Liver (tissue), 9 donors: Measurements from ENCODE around the gene GFM1. TPM values are rescaled to one million over a fixed set of nuclear protein-coding genes. Genes with fewer than 3 reads are reported as not detected.

ENCODE experiments used
- DNase-seq: peaks from one replicate; pipeline ENCODE4 v3.0.0-alpha.2; 2017; ENCODE audit warnings: low spot score
- H3K27ac ChIP-seq, 2 donors: one replicate each; pipeline ENCODE4 v1.7.0; 2013; ENCODE audit warnings: inconsistent platforms in 2 of 2, low read length in 2 of 2, control low read depth in 1 of 2, low read depth in 1 of 2, mild to moderate bottlenecking in 1 of 2
- H3K27me3 ChIP-seq, 4 donors: one replicate each; pipeline versions ENCODE4 v1.6.1 to v1.7.0; 2013; ENCODE audit warnings: low read length in 3 of 4, inconsistent platforms in 1 of 4, mild to moderate bottlenecking in 1 of 4, moderate library complexity in 1 of 4; ENCODE audit not compliant: control insufficient read depth in 4 of 4, insufficient read depth in 4 of 4
- H3K36me3 ChIP-seq, 4 donors: one replicate each; pipeline versions ENCODE4 v1.6.1 to v1.7.0; 2013; ENCODE audit warnings: low read length in 3 of 4, mild to moderate bottlenecking in 3 of 4, low read depth in 1 of 4, moderate library complexity in 1 of 4; ENCODE audit not compliant: control insufficient read depth in 4 of 4, insufficient read depth in 3 of 4
- H3K4me1 ChIP-seq, 4 donors: one replicate each; pipeline versions ENCODE4 v1.6.1 to v1.7.0; 2013; ENCODE audit warnings: low read length in 3 of 4, mild to moderate bottlenecking in 3 of 4, moderate library complexity in 1 of 4; ENCODE audit not compliant: control insufficient read depth in 4 of 4, insufficient read depth in 4 of 4
- H3K4me3 ChIP-seq, 3 donors: one replicate each; pipeline versions ENCODE4 v1.6.1 to v1.7.0; 2013; ENCODE audit warnings: low read length in 3 of 3, control low read depth in 1 of 3, low read depth in 1 of 3, mild to moderate bottlenecking in 1 of 3
- H3K9ac ChIP-seq, 2 donors: one replicate each; pipeline ENCODE4 v1.7.0; 2013; ENCODE audit warnings: low read length in 2 of 2, mild to moderate bottlenecking in 2 of 2, moderate library complexity in 2 of 2, control low read depth in 1 of 2, low read depth in 1 of 2
- H3K9me3 ChIP-seq, 4 donors: one replicate each; pipeline versions ENCODE4 v1.6.1 to v1.7.0; 2013; ENCODE audit warnings: low read length in 3 of 4; ENCODE audit not compliant: control insufficient read depth in 4 of 4
- ATF3 ChIP-seq: IDR thresholded peaks from 2 replicates; pipeline ENCODE4 v1.6.1; 2016; ENCODE audit warnings: antibody characterized with exemption
- EGR1 ChIP-seq, 2 donors: IDR thresholded peaks; 2 replicates each; pipeline ENCODE4 v1.6.1; 2016 to 2018; ENCODE audit warnings: antibody characterized with exemption in 2 of 2, low read depth in 2 of 2
- FOXA1 ChIP-seq: IDR thresholded peaks from 2 replicates; pipeline ENCODE4 v1.6.1; 2016; ENCODE audit warnings: antibody characterized with exemption
- FOXA2 ChIP-seq: IDR thresholded peaks from 2 replicates; pipeline ENCODE4 v1.6.1; 2016; ENCODE audit warnings: antibody characterized with exemption
- GABPA ChIP-seq, 2 donors: IDR thresholded peaks in 1 of 2; conservative IDR thresholded peaks in 1 of 2; 2 replicates each; pipeline ENCODE4 v1.6.1; 2016; ENCODE audit warnings: antibody characterized with exemption in 2 of 2, mild to moderate bottlenecking in 1 of 2, moderate library complexity in 1 of 2
- HNF4A ChIP-seq, 2 donors: conservative IDR thresholded peaks; 2 replicates each; pipeline ENCODE4 v1.6.1; 2016; ENCODE audit warnings: antibody characterized with exemption in 2 of 2, mild to moderate bottlenecking in 2 of 2
- HNF4G ChIP-seq: IDR thresholded peaks from 2 replicates; pipeline ENCODE4 v1.6.1; 2016; ENCODE audit warnings: antibody characterized with exemption
- JUND ChIP-seq, 2 donors: IDR thresholded peaks; 2 replicates each; pipeline ENCODE4 v1.6.1; 2016; ENCODE audit warnings: antibody characterized with exemption in 2 of 2
- MAX ChIP-seq: IDR thresholded peaks from 2 replicates; pipeline ENCODE4 v1.6.1; 2016; ENCODE audit warnings: antibody characterized with exemption
- NR2F2 ChIP-seq: IDR thresholded peaks from 2 replicates; pipeline ENCODE4 v1.6.1; 2016; ENCODE audit warnings: antibody characterized with exemption
- RAD21 ChIP-seq, 2 donors: IDR thresholded peaks; 2 replicates each; pipeline ENCODE4 v1.6.1; 2016; ENCODE audit warnings: antibody characterized with exemption in 2 of 2, mild to moderate bottlenecking in 2 of 2
- REST ChIP-seq: IDR thresholded peaks from 2 replicates; pipeline ENCODE4 v1.6.1; 2016; ENCODE audit warnings: antibody characterized with exemption, mild to moderate bottlenecking
- RXRA ChIP-seq, 2 donors: IDR thresholded peaks; 2 replicates each; pipeline ENCODE4 v1.6.1; 2017 to 2018; ENCODE audit warnings: antibody characterized with exemption in 2 of 2, mild to moderate bottlenecking in 1 of 2
- SP1 ChIP-seq: IDR thresholded peaks from 2 replicates; pipeline ENCODE4 v1.6.1; 2018; ENCODE audit warnings: antibody characterized with exemption, mild to moderate bottlenecking
- TAF1 ChIP-seq: conservative IDR thresholded peaks from 2 replicates; pipeline ENCODE4 v1.6.1; 2016; ENCODE audit warnings: antibody characterized with exemption, mild to moderate bottlenecking
- YY1 ChIP-seq: IDR thresholded peaks from 2 replicates; pipeline ENCODE4 v1.6.1; 2016; ENCODE audit warnings: antibody characterized with exemption, mild to moderate bottlenecking
- ZBTB33 ChIP-seq: IDR thresholded peaks from 2 replicates; pipeline ENCODE4 v1.6.1; 2016; ENCODE audit warnings: antibody characterized with exemption
- WGBS: extraction: QIAGEN DNeasy Blood & Tissue Kit; methylation state at CpG from one replicate; pipeline ENCODE4 v1.1.7; 2013; 5-methylcytosine and 5-hydroxymethylcytosine counted together
- polyA plus RNA-seq, 2 donors: library from polyadenylated mRNA; stranded (reverse) in 1 of 2; unstranded in 1 of 2; fragments of 200-250 nt in 1 of 2; fragments of >200 nt in 1 of 2; fragmentation: Nextera tagmentation in 1 of 2; extraction: Ambion mirVana in 1 of 2; gene quantifications; one replicate each; pipeline versions ENCODE4 v1.2.1 to v1.2.3, GENCODE V29; 2013 to 2015
- total RNA-seq, 2 donors: library from RNA; depleted of rRNA; stranded (reverse); fragments of >200 nt; gene quantifications; one replicate each; pipeline ENCODE4 v1.2.3, GENCODE V29; 2014
- TF ChIP-seq, protein P1 (sequence below): fragments of 150-350 bp; IDR thresholded peaks from 2 replicates; pipeline ENCODE4 v1.5.1; 2017; ENCODE audit warnings: improper control_type of control experiment, low read depth, low read length; ENCODE audit not compliant: missing input control
- donor health status: healthy.
- donor health status: healthy.
- donor health status: healthy.
- donor health status: healthy.
- donor health status: healthy.

GFM1 gene
- total and polyA plus RNA-seq, 4 donors = 33.8 to 73.2 (median 35.8) TPM

DNA sequence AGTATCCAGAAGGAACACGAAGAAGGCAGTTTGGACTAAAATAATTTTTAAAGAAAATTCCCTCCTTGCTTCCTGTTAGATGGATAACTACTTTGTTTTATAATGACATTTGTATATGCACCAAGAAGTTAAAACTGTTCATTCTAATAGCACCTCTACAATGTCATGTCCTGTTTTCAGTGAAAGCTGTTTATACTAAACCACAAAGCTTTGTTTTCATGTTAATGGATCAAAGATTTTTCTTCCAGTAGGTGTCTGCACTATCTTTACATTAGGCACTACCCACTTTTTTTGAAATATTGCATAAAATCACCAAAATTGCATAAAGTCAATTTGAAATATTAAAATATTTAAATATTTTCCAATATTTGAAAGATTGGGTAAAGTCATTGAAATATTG is 77.8 kb downstream of the GFM1 start:
- Histone ChIP-seq H3K27me3 (no peaks in the 10 kb centered on the region), H3K9ac (no peak overlapping the region), H3K4me3 (no peak overlapping the region), H3K36me3 (no peaks in the 10 kb centered on the region), H3K27ac (no peak overlapping the region), H3K4me1 (peaks cover 3 to 20% (median 16%) of the 10 kb centered on the region in 4 donors), H3K9me3 (no peaks in the 10 kb centered on the region)
- WGBS = 97% methylated on average over 1 of the region's 1 CpG
- TF ChIP-seq RAD21 (IDR thresholded peaks at IDR 0.05) = no peak
- TF ChIP-seq FOXA1 = no peak
- no peak for TF ChIP-seq NR2F2
- TF ChIP-seq, protein P1, sequence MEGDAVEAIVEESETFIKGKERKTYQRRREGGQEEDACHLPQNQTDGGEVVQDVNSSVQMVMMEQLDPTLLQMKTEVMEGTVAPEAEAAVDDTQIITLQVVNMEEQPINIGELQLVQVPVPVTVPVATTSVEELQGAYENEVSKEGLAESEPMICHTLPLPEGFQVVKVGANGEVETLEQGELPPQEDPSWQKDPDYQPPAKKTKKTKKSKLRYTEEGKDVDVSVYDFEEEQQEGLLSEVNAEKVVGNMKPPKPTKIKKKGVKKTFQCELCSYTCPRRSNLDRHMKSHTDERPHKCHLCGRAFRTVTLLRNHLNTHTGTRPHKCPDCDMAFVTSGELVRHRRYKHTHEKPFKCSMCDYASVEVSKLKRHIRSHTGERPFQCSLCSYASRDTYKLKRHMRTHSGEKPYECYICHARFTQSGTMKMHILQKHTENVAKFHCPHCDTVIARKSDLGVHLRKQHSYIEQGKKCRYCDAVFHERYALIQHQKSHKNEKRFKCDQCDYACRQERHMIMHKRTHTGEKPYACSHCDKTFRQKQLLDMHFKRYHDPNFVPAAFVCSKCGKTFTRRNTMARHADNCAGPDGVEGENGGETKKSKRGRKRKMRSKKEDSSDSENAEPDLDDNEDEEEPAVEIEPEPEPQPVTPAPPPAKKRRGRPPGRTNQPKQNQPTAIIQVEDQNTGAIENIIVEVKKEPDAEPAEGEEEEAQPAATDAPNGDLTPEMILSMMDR = no peak
- no peak for TF ChIP-seq REST
- TF ChIP-seq TAF1 = no peak
- no peak for TF ChIP-seq ATF3
- TF ChIP-seq RXRA (IDR thresholded peaks at IDR 0.05) = no peak
- no peak for TF ChIP-seq YY1
- TF ChIP-seq HNF4G = no peak
- no peak for TF ChIP-seq JUND (IDR thresholded peaks at IDR 0.05)
- no peak for TF ChIP-seq SP1
- TF ChIP-seq HNF4A (conservative IDR thresholded peaks at IDR 0.05) = no peak
- TF ChIP-seq MAX = no peak
- TF ChIP-seq EGR1 (IDR thresholded peaks at IDR 0.05; ENCODE audit: low read depth in 2 of 2) = no peak
- TF ChIP-seq ZBTB33 = no peak
- no peak for TF ChIP-seq FOXA2
- no peak for TF ChIP-seq GABPA (IDR thresholded peaks at IDR 0.05 in 1 of 2, conservative IDR thresholded peaks at IDR 0.05 in 1 of 2)
- DNase-seq = no peak
